Panc1 (cell line): ENCODE measurements around the gene PRSS33. TPM values are rescaled to one million over a fixed set of nuclear protein-coding genes. Genes with fewer than 3 reads are reported as not detected.

Experiments
- ATAC-seq: fragments of 200-7000 bp; cut with Tn5 transposase; 2 replicates; pipeline ENCODE4 v1.9.1; 2020; ENCODE audit warnings: mild to moderate bottlenecking, moderate library complexity
- BruUV-seq: library from RNA; stranded (reverse); fragments of 400-500 nt; replicated peaks from 2 replicates; lab custom pipeline; 2021; lab: Mats Ljungman, UMichigan
- CTCF ChIA-PET: fragments of 300-600 bp; sonication (Branson Sonifier 250); formaldehyde crosslinking; loops from one replicate; lab custom pipeline; 2022; ENCODE audit warnings: antibody characterized with exemption; lab: Charles Lee
- POLR2A ChIA-PET: fragments of 300-600 bp; sonication (Branson Sonifier 250); formaldehyde crosslinking; loops from one replicate; lab custom pipeline; 2022; ENCODE audit warnings: antibody characterized with exemption; lab: Charles Lee
- DNase-seq: peaks from one replicate; pipeline ENCODE4 v3.0.0-alpha.2; 2010; ENCODE audit warnings: low read depth, low spot score
- H3K27ac ChIP-seq: 2 replicates; pipeline ENCODE4 v1.5.1; 2011; ENCODE audit warnings: mild to moderate bottlenecking, low read length, inconsistent platforms
- H3K27me3 ChIP-seq: fragments of 200-500 bp; sonication (Bioruptor generic); 2 replicates; pipeline ENCODE4 v1.6.0; 2014; ENCODE audit warnings: low read length, inconsistent platforms; ENCODE audit not compliant: control insufficient read depth, insufficient read depth
- H3K36me3 ChIP-seq: fragments of 200-500 bp; sonication (Bioruptor generic); 2 replicates; pipeline ENCODE4 v1.5.1; 2014; ENCODE audit warnings: inconsistent platforms, mild to moderate bottlenecking, low read length, moderate library complexity; ENCODE audit not compliant: control insufficient read depth, insufficient read depth
- H3K4me1 ChIP-seq: 2 replicates; pipeline ENCODE4 v1.5.1; 2011; ENCODE audit warnings: inconsistent platforms, mild to moderate bottlenecking, low read length, moderate library complexity; ENCODE audit not compliant: control insufficient read depth, insufficient read depth
- H3K4me3 ChIP-seq, 2 experiments: 2 replicates each; pipeline ENCODE4 v1.5.1; 2011 to 2012; ENCODE audit warnings: low read depth in 2 of 2, low read length in 2 of 2, mild to moderate bottlenecking in 2 of 2, inconsistent platforms in 1 of 2, moderate library complexity in 1 of 2
- H3K9me3 ChIP-seq: fragments of 200-500 bp; sonication (Bioruptor generic); 2 replicates; pipeline ENCODE4 v1.5.1; 2014; ENCODE audit warnings: low read depth, mild to moderate bottlenecking, inconsistent platforms, low read length, moderate library complexity; ENCODE audit not compliant: control insufficient read depth, insufficient read depth
- CTCF ChIP-seq: fragments of 450-650 bp; IDR thresholded peaks from 2 replicates; pipeline ENCODE4 v1.5.1; 2017; ENCODE audit warnings: mild to moderate bottlenecking
- POLR2AphosphoS5 ChIP-seq: IDR thresholded peaks from 2 replicates; pipeline ENCODE4 v1.6.1; 2012; ENCODE audit warnings: mild to moderate bottlenecking, low read depth, low read length, moderate library complexity
- REST ChIP-seq, 2 experiments: IDR thresholded peaks; 2 replicates each; pipeline ENCODE4 v1.6.1; 2011 to 2012; ENCODE audit warnings: low read depth in 2 of 2, control low read depth in 1 of 2, low read length in 1 of 2, mild to moderate bottlenecking in 1 of 2, moderate library complexity in 1 of 2; ENCODE audit not compliant: insufficient read depth in 1 of 2
- SIN3A ChIP-seq: IDR thresholded peaks from 2 replicates; pipeline ENCODE4 v1.6.1; 2012; ENCODE audit warnings: low read depth, mild to moderate bottlenecking, low read length, moderate library complexity, borderline replicate concordance; ENCODE audit not compliant: insufficient read depth
- TCF7L2 ChIP-seq: IDR thresholded peaks from 2 replicates; pipeline ENCODE4 v1.6.1; 2011; ENCODE audit warnings: mild to moderate bottlenecking, low read depth, low read length, inconsistent platforms
- in situ Hi-C: cut with HindIII; loops from 2 replicates; pipeline ENCODE4 v1.10.0; 2016; ENCODE audit warnings: low sequenced_read_pairs, low pct_unique_long_range_greater_than_20kb
- intact Hi-C: fragments of 100-400 bp; cut with micrococcal nuclease; formaldehyde crosslinking; loops from one replicate; pipeline ENCODE4 v1.10.0; 2022; ENCODE audit not compliant: unreplicated experiment
- total RNA-seq: library from RNA; stranded (reverse); gene quantifications from one replicate; pipeline ENCODE4 v1.2.1, GENCODE V29; 2021; ENCODE audit not compliant: unreplicated experiment

The PRSS33 gene
- total RNA-seq, 1 experiment from 2014 or later: 0.59 TPM

GRCh38 chr16:2752035-2752849 lies 35.1 kb downstream of the PRSS33 start, which contains the start of gene SRRM2:
SRRM2 (plus strand) TSS chr16:2752638; CDS start chr16:2756365, 3,727 bp downstream.
- Histone ChIP-seq H3K4me3 (peak within 1 kb of the TSS; percentile 84 to 99), H3K9me3 (no peaks in the 10 kb centered on the region), H3K27ac (peak within 1 kb of the TSS; percentile 98), H3K36me3 (peaks cover 9% of the 10 kb centered on the region; the same call in 1 of the 2 replicates), H3K4me1 (peaks cover 20% of the 10 kb centered on the region), H3K27me3 (no peaks in the 10 kb centered on the region)
- DNase-seq: peak; percentile 89
- ATAC-seq: peak; percentile 94
- ChIA-PET CTCF (interaction anchor here (0.6 kb wide), 1 partner anchor 440 kb away, joined by 3 read pairs; no protein-coding TSS in a partner anchor), POLR2A (interaction anchor here (0.6 to 0.7 kb wide), 5 partner anchors 17 to 118 kb away, joined by 3 to 6 read pairs (median 5); no protein-coding TSS in a partner anchor)
- BruUV-seq: no TSS peak
- intact Hi-C loops (no loop called here), in situ Hi-C loops (no loop called here)
- TF ChIP-seq POLR2AphosphoS5 (peak; percentile 59; the same call in 1 of the 2 replicates), REST (IDR thresholded peaks at IDR 0.05; ENCODE audit: insufficient read depth in 1 of 2, low read depth in 2 of 2, low read length in 1 of 2) (0 out of 4 replicates have a peak, but pooled peaks of 1 of the 2 experiments have one; percentile 58), TCF7L2 (no peak), CTCF (no peak), SIN3A (no peak)

GRCh38 chr16:2751577-2752034 lies 35.8 kb downstream of the PRSS33 start:
- no peaks in the 10 kb centered on the region for H3K9me3 ChIP-seq
- ATAC-seq: no peak
- TF ChIP-seq REST (IDR thresholded peaks at IDR 0.05; ENCODE audit: insufficient read depth in 1 of 2, low read depth in 2 of 2, low read length in 1 of 2) (no peak), POLR2AphosphoS5 (no peak), TCF7L2 (no peak), SIN3A (no peak)
- peak overlapping the region; percentile 87 for H3K27ac ChIP-seq
- peak overlapping the region; percentile 81 to 84 for H3K4me3 ChIP-seq
- H3K27me3 ChIP-seq: no peaks in the 10 kb centered on the region
- in situ Hi-C loops: no loop called here
- intact Hi-C loops: no loop called here
- POLR2A ChIA-PET: no interaction called here
- H3K36me3 ChIP-seq: peaks cover 9% of the 10 kb centered on the region; the same call in 1 of the 2 replicates
- DNase-seq: no peak
- CTCF ChIA-PET: no interaction called here
- TSS peak; percentile 88 for BruUV-seq
- H3K4me1 ChIP-seq: peaks cover 18% of the 10 kb centered on the region
